K562 (cell line): ENCODE results near the gene TMEM132D. TPM values are rescaled to one million over a fixed set of nuclear protein-coding genes. Genes with fewer than 3 reads are reported as not detected.

Source experiments
- ATAC-seq: fragments of 200-7000 bp; cut with Tn5 transposase; 3 replicates; pipeline ENCODE4 v1.9.1; 2020; ENCODE audit warnings: moderate library complexity
- BruUV-seq: library from RNA; stranded (reverse); fragments of 400-500 nt; replicated peaks from 2 replicates; lab custom pipeline; 2021; lab: Mats Ljungman, UMichigan
- CTCF ChIA-PET: fragments of 300-600 bp; formaldehyde crosslinking; extraction: SDS; loops from one replicate; lab custom pipeline; 2021; ENCODE audit warnings: low intra/inter-chr PET ratio; lab: Yijun Ruan, JAX
- POLR2A ChIA-PET: fragments of 300-600, 350-650 bp; sonication (Branson Sonifier 250); formaldehyde crosslinking; extraction: SDS; loops from one replicate; lab custom pipeline; 2021; ENCODE audit warnings: antibody characterized with exemption, inconsistent platforms; lab: Yijun Ruan, JAX
- DNase-seq, 4 experiments: peaks; one replicate each; pipeline versions ENCODE4 v3.0.0 to v3.0.0-alpha.2; 2011 to 2018; ENCODE audit warnings: low spot score in 3 of 4, mixed read lengths in 3 of 4; ENCODE audit errors: extremely low read depth in 1 of 4
- FAIRE-seq: peaks from 2 replicates; lab custom pipeline; 2011; peaks lifted over from hg19 to GRCh38; lab: Jason Lieb, UNC
- H2AFZ ChIP-seq: 2 replicates; pipeline ENCODE4 v1.6.0; 2011; ENCODE audit warnings: low read depth, low read length, control low read depth, inconsistent platforms
- H3K27ac ChIP-seq: fragments of 200-600 bp; 3 replicates; pipeline ENCODE4 v1.8.0; 2011; ENCODE audit warnings: low read depth, mild to moderate bottlenecking, control low read depth, inconsistent platforms, low read length, moderate library complexity, mixed read lengths; ENCODE audit errors: extremely low read depth
- H3K27me3 ChIP-seq, 2 experiments: fragments of 300-600 bp in 1 of 2; 2 replicates in 1 of 2; 3 replicates in 1 of 2; pipeline versions ENCODE4 v1.6.0 to v1.8.0; 2011; ENCODE audit warnings: inconsistent platforms in 2 of 2, low read length in 2 of 2, mild to moderate bottlenecking in 1 of 2, mixed read lengths in 1 of 2, moderate library complexity in 1 of 2; ENCODE audit not compliant: control insufficient read depth in 2 of 2, insufficient read depth in 2 of 2
- H3K36me3 ChIP-seq: fragments of 300-600 bp; 3 replicates; pipeline ENCODE4 v1.8.0; 2011; ENCODE audit warnings: mild to moderate bottlenecking, low read length, inconsistent platforms; ENCODE audit not compliant: control insufficient read depth, insufficient read depth
- H3K4me1 ChIP-seq, 2 experiments: fragments of 200-600 bp in 1 of 2; replicated peaks in 1 of 2; 2 replicates in 1 of 2; 3 replicates in 1 of 2; pipeline versions ENCODE4 v1.5.1 to v1.8.0; 2011; ENCODE audit warnings: inconsistent platforms in 2 of 2, low read length in 2 of 2, mild to moderate bottlenecking in 1 of 2, mixed read lengths in 1 of 2, moderate library complexity in 1 of 2; ENCODE audit not compliant: control insufficient read depth in 2 of 2, insufficient read depth in 2 of 2
- H3K4me2 ChIP-seq: 2 replicates; pipeline ENCODE4 v1.6.1; 2011; ENCODE audit warnings: low read length, control low read depth, inconsistent platforms, mixed read lengths; ENCODE audit not compliant: insufficient read depth
- H3K4me3 ChIP-seq: fragments of 200-600 bp; sonication (generic), shearing (Covaris generic); 2 replicates; pipeline ENCODE4 v1.5.1; 2016; ENCODE audit warnings: control low read depth, inconsistent platforms
- H3K79me2 ChIP-seq: fragments of 200-600 bp; 3 replicates; pipeline ENCODE4 v1.8.0; 2011; ENCODE audit warnings: low read length, inconsistent platforms; ENCODE audit not compliant: control insufficient read depth, insufficient read depth
- H3K9ac ChIP-seq, 2 experiments: 2 replicates each; pipeline versions ENCODE4 v1.6.0 to v1.6.1; 2011; ENCODE audit warnings: low read depth in 2 of 2, low read length in 2 of 2, control low read depth in 1 of 2, inconsistent platforms in 1 of 2, mild to moderate bottlenecking in 1 of 2, mixed read lengths in 1 of 2; ENCODE audit not compliant: insufficient read depth in 1 of 2
- H3K9me1 ChIP-seq: one replicate; pipeline ENCODE4 v1.6.0; 2011; ENCODE audit warnings: inconsistent platforms, mild to moderate bottlenecking, low read length, moderate library complexity; ENCODE audit not compliant: control insufficient read depth, insufficient read depth
- H3K9me3 ChIP-seq: replicated peaks from 2 replicates; pipeline ENCODE4 v1.5.1; 2011; ENCODE audit warnings: low read depth, low read length, inconsistent platforms; ENCODE audit not compliant: control insufficient read depth, insufficient read depth
- H4K20me1 ChIP-seq: replicated peaks from 2 replicates; pipeline ENCODE4 v1.6.1; 2011; ENCODE audit warnings: low read length, inconsistent platforms, mixed read lengths; ENCODE audit not compliant: control insufficient read depth, insufficient read depth
- ARID2 ChIP-seq: fragments of 450-650 bp; IDR thresholded peaks from 2 replicates; pipeline ENCODE4 v1.6.1; 2017; ENCODE audit warnings: antibody characterized with exemption, mild to moderate bottlenecking
- HNRNPK ChIP-seq: fragments of 200-400 bp; formaldehyde crosslinking; IDR thresholded peaks from one replicate; pipeline ENCODE4 v1.6.1; 2018; ENCODE audit warnings: mild to moderate bottlenecking, low read depth, low read length; ENCODE audit not compliant: poor library complexity, severe bottlenecking
- ILF3 ChIP-seq: fragments of 450-650 bp; IDR thresholded peaks from 2 replicates; pipeline ENCODE4 v1.6.1; 2018; ENCODE audit warnings: antibody characterized with exemption, mild to moderate bottlenecking, moderate library complexity, borderline replicate concordance
- KLF16 ChIP-seq: IDR thresholded peaks from 2 replicates; pipeline ENCODE4 v1.6.1; 2016; ENCODE audit warnings: antibody characterized with exemption
- LCOR ChIP-seq: sonication (generic); formaldehyde crosslinking; IDR thresholded peaks from 2 replicates; pipeline ENCODE4 v1.8.0; 2022; ENCODE audit warnings: mild to moderate bottlenecking, missing genetic modification reagents
- PRMT5 ChIP-seq: sonication (generic); formaldehyde crosslinking; IDR thresholded peaks from 2 replicates; pipeline ENCODE4 v1.5.0; 2020; ENCODE audit warnings: missing genetic modification reagents
- SRSF9 ChIP-seq: fragments of 200-400 bp; formaldehyde crosslinking; IDR thresholded peaks from 2 replicates; pipeline ENCODE4 v1.6.1; 2017; ENCODE audit warnings: low read depth, low read length, borderline replicate concordance
- ZNF561 ChIP-seq: fragments of 450-650 bp; formaldehyde crosslinking; conservative IDR thresholded peaks from 2 replicates; pipeline ENCODE4 v1.4.0; 2020; ENCODE audit warnings: mild to moderate bottlenecking, moderate library complexity
- WGBS: fragments of 100-300 bp; shearing (Covaris generic); methylation state at CpG from one replicate; pipeline ENCODE4 v1.1.6; 2016; ENCODE audit warnings: low coverage, mixed read lengths; ENCODE audit not compliant: insufficient coverage; ENCODE audit errors: missing lambda C conversion rate; 5-methylcytosine and 5-hydroxymethylcytosine counted together
- in situ Hi-C: fragments of 300-500 bp; cut with MboI; formaldehyde crosslinking; loops from 4 replicates; pipeline ENCODE4 v1.15.0; 2018; ENCODE audit warnings: inconsistent platforms, mixed read lengths
- intact Hi-C: fragments of 100-400 bp; cut with micrococcal nuclease; formaldehyde crosslinking; loops from 2 replicates; pipeline ENCODE4 v1.14.2; 2022
- polyA plus RNA-seq, 8 experiments: library from polyadenylated mRNA; depleted of rRNA in 4 of 8; stranded (reverse) in 5 of 8; unstranded in 3 of 8; fragments of >200 nt; fragmentation: Nextera tagmentation in 2 of 8; fragmentation: Illumina TruSeq in 1 of 8; extraction: Ambion mirVana in 2 of 8; extraction: Trizol in 1 of 8; gene quantifications; 2 replicates each; pipeline versions ENCODE4 v1.2.1 to v1.2.3, GENCODE V29; 2011 to 2014; ENCODE audit warnings: inconsistent platforms in 1 of 8, missing spikeins in 1 of 8
- total RNA-seq, 7 experiments: library from RNA; depleted of rRNA in 6 of 7; stranded (reverse); fragments of >200 nt in 6 of 7; fragmentation: Illumina TruSeq in 2 of 7; extraction: Trizol in 2 of 7; gene quantifications; 2 replicates each; pipeline versions ENCODE4 v1.2.1 to v1.2.3, GENCODE V29; 2011 to 2021; ENCODE audit warnings: low replicate concordance in 1 of 7
- TF ChIP-seq, protein P1 (sequence below): fragments of 450-650 bp; IDR thresholded peaks from 2 replicates; pipeline ENCODE4 v1.6.1; 2017; ENCODE audit warnings: mild to moderate bottlenecking, moderate library complexity
- TF ChIP-seq, protein P2 (sequence below): fragments of 450-650 bp; formaldehyde crosslinking; IDR thresholded peaks from 2 replicates; pipeline ENCODE4 v1.4.0; 2022; ENCODE audit warnings: missing genetic modification characterization

The TMEM132D gene
- total and polyA plus RNA-seq, 9 of the 15 experiments (the other 6 are each of a cell fraction or from before 2014, with no cell fraction given) = not detected

- H3K9ac ChIP-seq = no peak overlapping the region
- H3K27ac ChIP-seq = no peak overlapping the region
- no peaks in the 10 kb centered on the region for H3K4me1 ChIP-seq
- FAIRE-seq = no peak
- in situ Hi-C loops = no loop called here
- TF ChIP-seq KLF16 (no peak), PRMT5 (no peak)
- TF ChIP-seq, all 486 proteins: peak for 0
- DNase-seq (no peak), ATAC-seq (no peak)
- H3K4me2 ChIP-seq = no peak overlapping the region
- H3K9me3 ChIP-seq = no peaks in the 10 kb centered on the region
- H3K4me3 ChIP-seq = no peak overlapping the region
- no peaks in the 10 kb centered on the region for H3K36me3 ChIP-seq
- POLR2A ChIA-PET = no interaction called here
- H4K20me1 ChIP-seq = no peaks in the 10 kb centered on the region
- 0% methylated on average over 5 of the region's 5 CpGs for WGBS
- peaks cover 5 to 8% of the 10 kb centered on the region in 2 experiments; a peak in 4 of 5 replicates for H3K27me3 ChIP-seq
- CTCF ChIA-PET = no interaction called here
- no peaks in the 10 kb centered on the region for H3K79me2 ChIP-seq
- H2AFZ ChIP-seq = no peak overlapping the region
- peaks cover 3% of the 10 kb centered on the region for H3K9me1 ChIP-seq
- intact Hi-C loops = no loop called here
- no TSS peak for BruUV-seq
These were observed 33.0 kb downstream of the TMEM132D start for GRCh38 chr12:129870796-129871195.

GRCh38 chr12:129870136-129870535 lies 33.7 kb downstream of the TMEM132D start:
- Histone ChIP-seq H3K9me3 (no peaks in the 10 kb centered on the region), H3K79me2 (no peaks in the 10 kb centered on the region), H3K4me1 (no peaks in the 10 kb centered on the region), H4K20me1 (no peaks in the 10 kb centered on the region), H3K9ac (no peak overlapping the region), H3K4me3 (no peak overlapping the region), H3K27ac (no peak overlapping the region), H3K9me1 (peaks cover 3% of the 10 kb centered on the region), H3K36me3 (no peaks in the 10 kb centered on the region), H2AFZ (no peak overlapping the region), H3K4me2 (no peak overlapping the region), H3K27me3 (peaks cover 3 to 4% of the 10 kb centered on the region in 2 experiments; a peak in 4 of 5 replicates)
- in situ Hi-C loops (no loop called here), intact Hi-C loops (no loop called here)
- POLR2A ChIA-PET = no interaction called here
- WGBS = 0% methylated on average over 2 of the region's 2 CpGs
- CTCF ChIA-PET = no interaction called here
- TF ChIP-seq ZNF561 (CRISPR knock-in tag) (no peak), LCOR (CRISPR knock-in tag) (no peak), SRSF9 (no peak), ARID2 (no peak), ILF3 (no peak), HNRNPK (no peak)
- TF ChIP-seq, protein P1, sequence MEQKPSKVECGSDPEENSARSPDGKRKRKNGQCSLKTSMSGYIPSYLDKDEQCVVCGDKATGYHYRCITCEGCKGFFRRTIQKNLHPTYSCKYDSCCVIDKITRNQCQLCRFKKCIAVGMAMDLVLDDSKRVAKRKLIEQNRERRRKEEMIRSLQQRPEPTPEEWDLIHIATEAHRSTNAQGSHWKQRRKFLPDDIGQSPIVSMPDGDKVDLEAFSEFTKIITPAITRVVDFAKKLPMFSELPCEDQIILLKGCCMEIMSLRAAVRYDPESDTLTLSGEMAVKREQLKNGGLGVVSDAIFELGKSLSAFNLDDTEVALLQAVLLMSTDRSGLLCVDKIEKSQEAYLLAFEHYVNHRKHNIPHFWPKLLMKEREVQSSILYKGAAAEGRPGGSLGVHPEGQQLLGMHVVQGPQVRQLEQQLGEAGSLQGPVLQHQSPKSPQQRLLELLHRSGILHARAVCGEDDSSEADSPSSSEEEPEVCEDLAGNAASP = no peak
- TF ChIP-seq, protein P2, sequence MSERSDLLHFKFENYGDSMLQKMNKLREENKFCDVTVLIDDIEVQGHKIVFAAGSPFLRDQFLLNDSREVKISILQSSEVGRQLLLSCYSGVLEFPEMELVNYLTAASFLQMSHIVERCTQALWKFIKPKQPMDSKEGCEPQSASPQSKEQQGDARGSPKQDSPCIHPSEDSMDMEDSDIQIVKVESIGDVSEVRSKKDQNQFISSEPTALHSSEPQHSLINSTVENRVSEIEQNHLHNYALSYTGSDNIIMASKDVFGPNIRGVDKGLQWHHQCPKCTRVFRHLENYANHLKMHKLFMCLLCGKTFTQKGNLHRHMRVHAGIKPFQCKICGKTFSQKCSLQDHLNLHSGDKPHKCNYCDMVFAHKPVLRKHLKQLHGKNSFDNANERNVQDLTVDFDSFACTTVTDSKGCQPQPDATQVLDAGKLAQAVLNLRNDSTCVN (CRISPR knock-in tag) = no peak
- no peak for ATAC-seq
- no peak for DNase-seq
- no TSS peak for BruUV-seq
- no peak for FAIRE-seq
